Measurements from ENCODE around the gene MOB3B.

DNA sequence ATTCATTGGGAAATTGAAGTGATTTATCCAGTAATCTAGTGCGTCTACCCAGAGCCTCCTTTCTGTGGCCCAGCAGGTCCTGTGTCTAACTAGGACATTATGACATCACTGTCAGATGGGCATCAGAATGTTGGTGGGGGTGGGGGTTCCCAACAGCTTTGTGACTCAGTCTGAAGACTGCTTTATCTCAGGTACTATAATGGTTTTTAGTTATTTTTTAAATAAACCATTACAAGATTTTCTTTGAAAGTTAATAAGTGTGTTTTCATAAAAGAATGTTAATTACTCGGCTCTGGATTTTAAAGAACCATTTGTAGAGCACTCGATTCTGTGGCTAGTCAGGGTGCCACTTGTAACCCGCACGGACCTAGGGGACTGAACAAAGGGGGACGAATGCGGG is 232.6 kb downstream of the MOB3B start, which contains the start of gene EQTN:
- TF ChIP-seq CTCF (IDR thresholded peaks at IDR 0.05) (no peak), POLR2AphosphoS5 (IDR thresholded peaks at IDR 0.05; ENCODE audit: low read depth, low read length) (no peak), SIN3A (IDR thresholded peaks at IDR 0.05; ENCODE audit: borderline replicate concordance, insufficient read depth, low read depth, low read length) (no peak), TCF7L2 (IDR thresholded peaks at IDR 0.05; ENCODE audit: low read depth, low read length) (no peak)
- TF ChIP-seq, protein P1, sequence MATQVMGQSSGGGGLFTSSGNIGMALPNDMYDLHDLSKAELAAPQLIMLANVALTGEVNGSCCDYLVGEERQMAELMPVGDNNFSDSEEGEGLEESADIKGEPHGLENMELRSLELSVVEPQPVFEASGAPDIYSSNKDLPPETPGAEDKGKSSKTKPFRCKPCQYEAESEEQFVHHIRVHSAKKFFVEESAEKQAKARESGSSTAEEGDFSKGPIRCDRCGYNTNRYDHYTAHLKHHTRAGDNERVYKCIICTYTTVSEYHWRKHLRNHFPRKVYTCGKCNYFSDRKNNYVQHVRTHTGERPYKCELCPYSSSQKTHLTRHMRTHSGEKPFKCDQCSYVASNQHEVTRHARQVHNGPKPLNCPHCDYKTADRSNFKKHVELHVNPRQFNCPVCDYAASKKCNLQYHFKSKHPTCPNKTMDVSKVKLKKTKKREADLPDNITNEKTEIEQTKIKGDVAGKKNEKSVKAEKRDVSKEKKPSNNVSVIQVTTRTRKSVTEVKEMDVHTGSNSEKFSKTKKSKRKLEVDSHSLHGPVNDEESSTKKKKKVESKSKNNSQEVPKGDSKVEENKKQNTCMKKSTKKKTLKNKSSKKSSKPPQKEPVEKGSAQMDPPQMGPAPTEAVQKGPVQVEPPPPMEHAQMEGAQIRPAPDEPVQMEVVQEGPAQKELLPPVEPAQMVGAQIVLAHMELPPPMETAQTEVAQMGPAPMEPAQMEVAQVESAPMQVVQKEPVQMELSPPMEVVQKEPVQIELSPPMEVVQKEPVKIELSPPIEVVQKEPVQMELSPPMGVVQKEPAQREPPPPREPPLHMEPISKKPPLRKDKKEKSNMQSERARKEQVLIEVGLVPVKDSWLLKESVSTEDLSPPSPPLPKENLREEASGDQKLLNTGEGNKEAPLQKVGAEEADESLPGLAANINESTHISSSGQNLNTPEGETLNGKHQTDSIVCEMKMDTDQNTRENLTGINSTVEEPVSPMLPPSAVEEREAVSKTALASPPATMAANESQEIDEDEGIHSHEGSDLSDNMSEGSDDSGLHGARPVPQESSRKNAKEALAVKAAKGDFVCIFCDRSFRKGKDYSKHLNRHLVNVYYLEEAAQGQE (IDR thresholded peaks at IDR 0.05; ENCODE audit: insufficient read depth in 1 of 2, low read depth in 2 of 2, low read length in 1 of 2), result no peak

All from Panc1 (cell line).